GM19023 (cell line): ENCODE measurements around the gene ARNT2.
"Not testable (repeated sequence)": the region's sequence is repeated elsewhere in the genome, so short reads cannot be mapped to it uniquely, and the experiment has no call there.

Experiments used
- ATAC-seq: cut with Tn5 transposase; IDR thresholded peaks from one replicate; pipeline ENCODE4 v1.9.1; 2021; ENCODE audit warnings: mild to moderate bottlenecking, moderate library complexity; ENCODE audit not compliant: unreplicated experiment

ARNT2 gene

GRCh38 chr15:80404057-80404760, at the start of gene ARNT2:
ARNT2 (plus strand) TSS chr15:80404382; CDS start chr15:80404516, 134 bp downstream.
- no peak for ATAC-seq

GRCh38 chr15:80367094-80367493, 37.1 kb upstream of the ARNT2 start:
- no peak for ATAC-seq

- ATAC-seq, result no peak
Measured at GRCh38 chr15:80367661-80368060, 36.5 kb upstream of the ARNT2 start.

GRCh38 chr15:80371924-80372323, 32.3 kb upstream of the ARNT2 start:
- ATAC-seq, result no peak

GRCh38 chr15:80374441-80374840, 29.7 kb upstream of the ARNT2 start:
- no peak for ATAC-seq

GRCh38 chr15:80375968-80376891, 28.0 kb upstream of the ARNT2 start:
- no peak for ATAC-seq

- ATAC-seq, result no peak
Measured at GRCh38 chr15:80379693-80380092, 24.5 kb upstream of the ARNT2 start.

- no peak for ATAC-seq
Measured at GRCh38 chr15:80380154-80380553, 24.0 kb upstream of the ARNT2 start.

- ATAC-seq, result no peak
Measured at GRCh38 chr15:80382285-80382684, 21.9 kb upstream of the ARNT2 start.

- ATAC-seq, result no peak
Measured at GRCh38 chr15:80384432-80384831, 19.8 kb upstream of the ARNT2 start.

GRCh38 chr15:80386151-80386550, 18.0 kb upstream of the ARNT2 start:
- no peak for ATAC-seq

GRCh38 chr15:80388326-80388725, 15.9 kb upstream of the ARNT2 start:
- no peak for ATAC-seq

- ATAC-seq, result no peak
Measured at GRCh38 chr15:80389370-80389769, 14.8 kb upstream of the ARNT2 start.

GRCh38 chr15:80390942-80391341, 13.2 kb upstream of the ARNT2 start:
- ATAC-seq, result not testable (repeated sequence)

GRCh38 chr15:80395616-80396015, 8.6 kb upstream of the ARNT2 start:
- no peak for ATAC-seq

GRCh38 chr15:80396096-80396495, 8.1 kb upstream of the ARNT2 start:
- ATAC-seq, result no peak

- no peak for ATAC-seq
Measured at GRCh38 chr15:80399508-80399907, 4.7 kb upstream of the ARNT2 start.

GRCh38 chr15:80401456-80401855, 2.7 kb upstream of the ARNT2 start:
- no peak for ATAC-seq

GRCh38 chr15:80402339-80402738, 1.8 kb upstream of the ARNT2 start:
- ATAC-seq, result no peak

- no peak for ATAC-seq
Measured at GRCh38 chr15:80403712-80404056, 498 bp upstream of the ARNT2 start.

GRCh38 chr15:80404761-80405553, 775 bp downstream of the ARNT2 start:
- no peak for ATAC-seq

- no peak for ATAC-seq
Measured at GRCh38 chr15:80405554-80405850, 1.3 kb downstream of the ARNT2 start.
